Astrocyte of the cerebellum (primary cell): ENCODE measurements around the gene C10orf105.

Source experiments
- DNase-seq: peaks from one replicate; pipeline ENCODE4 v3.0.0-alpha.2; 2011; ENCODE audit warnings: low read depth
- H3K4me3 ChIP-seq: 2 replicates; pipeline ENCODE4 v1.5.1; 2011; ENCODE audit warnings: mild to moderate bottlenecking, low read depth, low read length, moderate library complexity
- CTCF ChIP-seq: IDR thresholded peaks from 2 replicates; pipeline ENCODE4 v1.5.1; 2012; ENCODE audit warnings: low read length, low read depth, moderate library complexity, mild to moderate bottlenecking; ENCODE audit errors: missing control alignments
- in situ Hi-C: cut with HindIII; loops from 2 replicates; pipeline ENCODE4 v1.10.0; 2017; ENCODE audit warnings: low sequenced_read_pairs

C10orf105 gene

GRCh38 chr10:71755179-71755879 is 35.8 kb upstream of the C10orf105 start:
- no peak overlapping the region for H3K4me3 ChIP-seq
- in situ Hi-C loops = no loop called here
- no peak for DNase-seq
- TF ChIP-seq CTCF = no peak

- in situ Hi-C loops = no loop called here
- no peak for TF ChIP-seq CTCF
- DNase-seq = no peak
- no peak overlapping the region for H3K4me3 ChIP-seq
These were observed 35.0 kb upstream of the C10orf105 start for GRCh38 chr10:71754562-71754961.

GRCh38 chr10:71753960-71754505 is 34.5 kb upstream of the C10orf105 start:
- no peak overlapping the region for H3K4me3 ChIP-seq
- in situ Hi-C loops = no loop called here

GRCh38 chr10:71753091-71753959 is 33.7 kb upstream of the C10orf105 start:
- TF ChIP-seq CTCF = no peak
- no peak overlapping the region for H3K4me3 ChIP-seq
- in situ Hi-C loops = no loop called here
- DNase-seq = no peak

More at GRCh38 chr10:71753960-71754505, 34.5 kb upstream of the C10orf105 start:
- no peak for TF ChIP-seq CTCF
- no peak for DNase-seq

GRCh38 chr10:71752391-71753090 is 33.0 kb upstream of the C10orf105 start:
- in situ Hi-C loops = no loop called here
- DNase-seq = no peak
- no peak for TF ChIP-seq CTCF
- H3K4me3 ChIP-seq = no peak overlapping the region

- no peak for TF ChIP-seq CTCF
- no peak overlapping the region for H3K4me3 ChIP-seq
- DNase-seq = no peak
- in situ Hi-C loops = no loop called here
These were observed 32.1 kb upstream of the C10orf105 start for GRCh38 chr10:71751515-71752224.
